ENCODE results near the gene GPR45. TPM values are rescaled to one million over a fixed set of nuclear protein-coding genes. Genes with fewer than 3 reads are reported as not detected.

GPR45 gene
- total and polyA plus RNA-seq, 2 donors (not counting 3 experiments of a cell fraction or from before 2014, with no cell fraction given), result not detected

GRCh38 chr2:105271393-105272045 lies 30.0 kb downstream of the GPR45 start:
- BruUV-seq (replicated peaks), result no TSS peak

More at GRCh38 chr2:105271393-105272045, 30.0 kb downstream of the GPR45 start:
- no peak overlapping the region for H3K4me2 ChIP-seq (ENCODE audit: insufficient read depth, low read length)
- H3K4me3 ChIP-seq (replicated peaks in 1 of 3; ENCODE audit: insufficient read depth in 1 of 3, low read depth in 1 of 3, low read length in 3 of 3), result no peak overlapping the region
- H3K27ac ChIP-seq (ENCODE audit: insufficient read depth, low read depth, low read length), result no peak overlapping the region
- no peaks in the 10 kb centered on the region for H3K27me3 ChIP-seq (ENCODE audit: control insufficient read depth in 2 of 2, insufficient read depth in 2 of 2, low read length in 2 of 2)
- TF ChIP-seq GATA2 (IDR thresholded peaks at IDR 0.05; ENCODE audit: insufficient read depth, insufficient read length, low read depth, low read length) (no peak), EZH2 (IDR thresholded peaks at IDR 0.05; ENCODE audit: borderline replicate concordance, low read depth, low read length, severe bottlenecking) (no peak), MYC (IDR thresholded peaks at IDR 0.05; ENCODE audit: low read depth, low read length) (no peak), POLR2AphosphoS5 (IDR thresholded peaks at IDR 0.05; ENCODE audit: insufficient read depth, low read depth, low read length) (no peak), MAX (IDR thresholded peaks at IDR 0.05; ENCODE audit: insufficient read depth, insufficient read length) (no peak), POLR2A (IDR thresholded peaks at IDR 0.05; ENCODE audit: low read depth, low read length) (no peak), CTCF (IDR thresholded peaks at IDR 0.05; ENCODE audit: extremely low read depth in 1 of 2, insufficient read depth in 1 of 2, low read depth in 1 of 2, low read length in 2 of 2) (no peak), FOS (IDR thresholded peaks at IDR 0.05; ENCODE audit: borderline replicate concordance, insufficient read depth, low read length) (no peak), JUN (IDR thresholded peaks at IDR 0.05; ENCODE audit: borderline replicate concordance, insufficient read depth, insufficient read length, low read depth) (no peak)
- H2AFZ ChIP-seq (ENCODE audit: low read depth, low read length), result no peak overlapping the region
- peaks cover 5% of the 10 kb centered on the region for H3K9me1 ChIP-seq (replicated peaks; ENCODE audit: control insufficient read depth, extremely low read depth, insufficient read depth, low read length)
- peaks cover 19 to 56% of the 10 kb centered on the region in 2 experiments for H3K36me3 ChIP-seq (ENCODE audit: control insufficient read depth in 2 of 2, extremely low read depth in 1 of 2, insufficient read depth in 2 of 2, low read length in 2 of 2)
- CTCF ChIA-PET, result no interaction called here
- dilution Hi-C loops (cut with MboI; ENCODE audit: extremely low pct_ligation_motif_present, low sequenced_read_pairs), result no loop called here
- POLR2A ChIA-PET, result no interaction called here
- H4K20me1 ChIP-seq (replicated peaks; ENCODE audit: control insufficient read depth, extremely low read depth, insufficient read depth, low read length), result no peaks in the 10 kb centered on the region
- no peaks in the 10 kb centered on the region for H3K79me2 ChIP-seq (ENCODE audit: control insufficient read depth, insufficient read depth, low read length)
- H3K9me3 ChIP-seq (replicated peaks; ENCODE audit: control insufficient read depth, insufficient read depth, low read length), result no peaks in the 10 kb centered on the region
- DNase-seq (ENCODE audit: low read depth, low spot score) (no peak), FAIRE-seq (no peak)
- H3K4me1 ChIP-seq (ENCODE audit: control insufficient read depth, extremely low read depth, insufficient read depth, low read length), result peaks cover 18% of the 10 kb centered on the region
- H3K9ac ChIP-seq (replicated peaks; ENCODE audit: extremely low read depth, insufficient read depth, low read length), result no peak overlapping the region
- intact Hi-C loops (cut with micrococcal nuclease), result no loop called here

All from endothelial cell of umbilical vein (primary cell).